GM19324 (cell line): ENCODE data around the gene NEB.

ENCODE experiments used
- ATAC-seq: cut with Tn5 transposase; IDR thresholded peaks from one replicate; pipeline ENCODE4 v1.9.1; 2021; ENCODE audit warnings: mild to moderate bottlenecking, moderate library complexity; ENCODE audit not compliant: unreplicated experiment, low FRiP score

NEB gene, protein sequence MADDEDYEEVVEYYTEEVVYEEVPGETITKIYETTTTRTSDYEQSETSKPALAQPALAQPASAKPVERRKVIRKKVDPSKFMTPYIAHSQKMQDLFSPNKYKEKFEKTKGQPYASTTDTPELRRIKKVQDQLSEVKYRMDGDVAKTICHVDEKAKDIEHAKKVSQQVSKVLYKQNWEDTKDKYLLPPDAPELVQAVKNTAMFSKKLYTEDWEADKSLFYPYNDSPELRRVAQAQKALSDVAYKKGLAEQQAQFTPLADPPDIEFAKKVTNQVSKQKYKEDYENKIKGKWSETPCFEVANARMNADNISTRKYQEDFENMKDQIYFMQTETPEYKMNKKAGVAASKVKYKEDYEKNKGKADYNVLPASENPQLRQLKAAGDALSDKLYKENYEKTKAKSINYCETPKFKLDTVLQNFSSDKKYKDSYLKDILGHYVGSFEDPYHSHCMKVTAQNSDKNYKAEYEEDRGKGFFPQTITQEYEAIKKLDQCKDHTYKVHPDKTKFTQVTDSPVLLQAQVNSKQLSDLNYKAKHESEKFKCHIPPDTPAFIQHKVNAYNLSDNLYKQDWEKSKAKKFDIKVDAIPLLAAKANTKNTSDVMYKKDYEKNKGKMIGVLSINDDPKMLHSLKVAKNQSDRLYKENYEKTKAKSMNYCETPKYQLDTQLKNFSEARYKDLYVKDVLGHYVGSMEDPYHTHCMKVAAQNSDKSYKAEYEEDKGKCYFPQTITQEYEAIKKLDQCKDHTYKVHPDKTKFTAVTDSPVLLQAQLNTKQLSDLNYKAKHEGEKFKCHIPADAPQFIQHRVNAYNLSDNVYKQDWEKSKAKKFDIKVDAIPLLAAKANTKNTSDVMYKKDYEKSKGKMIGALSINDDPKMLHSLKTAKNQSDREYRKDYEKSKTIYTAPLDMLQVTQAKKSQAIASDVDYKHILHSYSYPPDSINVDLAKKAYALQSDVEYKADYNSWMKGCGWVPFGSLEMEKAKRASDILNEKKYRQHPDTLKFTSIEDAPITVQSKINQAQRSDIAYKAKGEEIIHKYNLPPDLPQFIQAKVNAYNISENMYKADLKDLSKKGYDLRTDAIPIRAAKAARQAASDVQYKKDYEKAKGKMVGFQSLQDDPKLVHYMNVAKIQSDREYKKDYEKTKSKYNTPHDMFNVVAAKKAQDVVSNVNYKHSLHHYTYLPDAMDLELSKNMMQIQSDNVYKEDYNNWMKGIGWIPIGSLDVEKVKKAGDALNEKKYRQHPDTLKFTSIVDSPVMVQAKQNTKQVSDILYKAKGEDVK (N-terminal part only)

DNA sequence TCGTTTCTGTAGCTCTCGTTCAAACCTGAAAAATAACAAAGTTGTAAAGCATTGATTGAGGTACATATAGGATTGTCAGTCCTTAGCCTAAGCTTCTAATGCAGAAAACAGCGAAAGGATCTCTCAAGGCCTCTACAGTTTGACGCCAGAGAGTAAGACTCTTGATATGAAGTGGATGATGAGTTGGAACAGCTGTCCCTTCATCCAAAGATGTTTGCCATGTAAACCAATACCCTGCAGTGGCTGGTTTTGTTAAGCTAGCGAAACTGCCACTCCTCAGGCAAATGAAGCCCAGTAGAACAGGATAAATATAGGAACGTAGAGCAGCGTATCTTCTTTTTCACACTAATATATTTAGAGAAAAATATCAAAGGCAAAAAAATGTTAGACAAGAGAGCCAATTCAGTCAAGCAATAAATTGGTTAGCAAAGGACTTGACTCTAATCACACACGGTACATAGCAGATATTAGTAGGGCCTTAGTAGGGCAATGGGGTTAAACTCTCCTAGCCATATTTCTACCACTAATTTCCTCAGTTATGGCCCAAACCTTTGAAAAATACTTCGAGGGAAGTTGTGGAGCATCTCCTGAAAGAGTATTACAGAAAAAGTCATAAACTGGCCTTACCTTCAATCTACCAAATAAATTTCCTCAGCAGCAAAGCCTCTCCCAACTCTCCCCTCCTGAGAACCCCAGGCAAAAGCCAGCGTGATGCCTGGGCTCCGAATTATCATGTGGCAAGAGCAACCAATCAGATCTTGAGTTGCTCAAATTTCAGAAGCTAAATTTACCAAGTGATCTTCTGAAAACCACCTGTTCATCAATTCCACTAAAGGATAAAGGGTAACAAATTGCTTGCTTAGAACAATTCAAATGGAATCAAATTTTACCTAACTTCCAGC, at the start of gene NEB:
NEB (minus strand) TSS at position 706 of the 902 bp plus-strand sequence. CDS start 1,320 bp downstream, outside the sequence.
- no peak for ATAC-seq

DNA sequence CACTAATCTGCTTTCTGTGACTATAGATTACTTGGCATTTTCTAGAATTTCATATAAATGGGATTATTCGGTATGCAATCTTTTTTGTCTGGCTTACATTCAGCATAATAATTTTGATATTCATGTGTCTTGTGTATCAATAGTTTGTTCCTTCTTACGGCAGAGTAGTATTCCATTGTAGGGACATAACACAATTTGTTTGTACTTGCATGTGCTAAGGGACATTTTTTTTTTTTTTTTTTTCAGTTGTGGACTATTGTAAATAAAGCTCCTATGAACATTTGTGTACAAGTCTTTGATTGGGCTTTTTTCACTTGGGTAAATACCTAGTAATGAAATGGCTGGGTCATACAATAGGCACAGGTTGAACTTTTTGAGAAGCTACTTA, 48.9 kb upstream of the NEB start:
- no peak for ATAC-seq

DNA sequence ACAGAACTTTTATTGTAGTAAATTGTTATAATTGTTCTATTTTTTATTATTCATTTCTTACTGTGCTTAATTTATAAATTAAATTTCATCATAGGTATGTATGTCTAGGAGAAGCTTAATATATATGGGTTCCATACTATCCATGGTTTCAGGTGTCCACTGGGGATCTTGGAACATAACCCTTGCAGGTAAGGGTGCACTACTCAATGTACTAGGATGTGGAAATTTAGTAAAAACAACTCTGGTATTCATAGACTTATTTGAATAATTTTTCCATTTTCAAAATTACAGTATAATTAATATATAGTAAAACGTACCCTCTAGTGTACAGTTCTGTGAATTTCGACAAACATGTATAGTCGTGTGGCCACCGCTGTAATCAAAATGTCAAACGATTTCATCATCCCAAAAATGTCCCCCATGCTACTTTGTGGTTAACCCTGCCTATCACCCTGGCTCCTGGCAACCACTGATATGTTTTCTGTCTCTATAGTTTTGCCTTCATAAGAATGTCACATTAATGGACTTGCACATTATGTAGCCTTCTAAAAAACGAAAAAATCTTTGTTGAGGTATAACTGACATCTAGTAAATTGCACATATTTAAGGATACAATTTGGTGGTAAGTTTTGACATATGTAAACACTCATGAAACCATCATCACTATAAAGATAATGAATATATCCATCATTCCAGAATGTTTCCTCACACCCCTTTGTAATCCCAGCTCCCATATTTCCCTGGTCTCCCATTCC, 48.3 kb upstream of the NEB start:
- no peak for ATAC-seq

DNA sequence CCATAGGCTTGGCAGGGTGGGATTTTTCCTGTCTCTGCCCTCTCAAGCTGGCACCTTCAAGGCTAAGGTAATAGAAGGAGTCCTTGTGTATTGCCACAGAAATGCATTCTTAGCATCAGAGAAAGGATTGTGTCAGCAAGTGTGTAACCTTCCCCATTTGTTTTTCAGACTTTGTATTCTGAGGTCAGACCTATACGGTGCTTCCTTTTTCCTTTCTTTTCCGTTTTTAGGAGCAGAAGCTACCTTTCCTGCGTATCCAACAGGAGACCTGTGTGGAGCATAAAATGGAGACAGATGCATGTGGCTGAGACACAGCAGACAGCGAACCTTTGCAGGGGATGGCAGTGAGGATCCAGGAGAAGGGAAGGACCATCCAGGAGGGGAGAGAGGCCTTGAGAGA, 47.4 kb upstream of the NEB start:
- ATAC-seq, result no peak

DNA sequence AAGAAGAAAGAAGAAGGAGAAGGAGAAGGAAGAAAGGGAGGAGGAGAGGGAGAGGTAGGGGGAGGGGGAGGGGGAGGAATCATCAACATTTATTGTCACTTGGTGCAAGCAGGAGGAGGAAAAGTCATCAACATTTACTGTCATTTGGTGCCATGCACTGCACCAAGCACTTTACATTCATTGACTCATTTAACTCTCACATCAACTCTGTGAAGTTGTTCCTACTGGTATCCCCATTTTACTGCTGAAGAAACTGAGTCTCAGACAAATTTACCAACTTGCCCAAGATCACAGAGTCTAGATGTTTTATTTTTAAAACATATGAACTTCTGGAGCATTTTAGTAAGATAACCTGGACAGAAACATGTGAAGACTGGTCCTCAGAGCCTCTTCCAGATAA, 46.7 kb upstream of the NEB start:
- no peak for ATAC-seq

DNA sequence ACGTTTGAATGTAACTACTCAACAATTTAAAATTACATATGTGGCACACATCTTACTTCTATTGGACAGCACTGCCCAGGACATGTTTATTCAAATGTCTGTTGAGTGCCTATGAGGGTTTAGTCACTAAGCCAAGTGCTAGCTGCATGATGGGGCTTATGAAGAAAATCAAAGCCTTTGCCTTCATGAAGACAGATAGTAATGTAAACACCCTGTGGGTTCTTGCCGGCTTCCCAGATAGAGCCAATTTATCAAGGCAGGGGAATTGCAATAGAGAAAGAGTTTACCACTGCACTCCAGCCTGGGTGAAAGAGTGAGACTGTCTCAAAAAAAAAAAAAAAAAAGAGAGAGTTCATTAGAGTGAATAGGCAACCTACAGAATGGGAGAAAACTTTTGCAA, 43.7 kb upstream of the NEB start:
- no peak for ATAC-seq

DNA sequence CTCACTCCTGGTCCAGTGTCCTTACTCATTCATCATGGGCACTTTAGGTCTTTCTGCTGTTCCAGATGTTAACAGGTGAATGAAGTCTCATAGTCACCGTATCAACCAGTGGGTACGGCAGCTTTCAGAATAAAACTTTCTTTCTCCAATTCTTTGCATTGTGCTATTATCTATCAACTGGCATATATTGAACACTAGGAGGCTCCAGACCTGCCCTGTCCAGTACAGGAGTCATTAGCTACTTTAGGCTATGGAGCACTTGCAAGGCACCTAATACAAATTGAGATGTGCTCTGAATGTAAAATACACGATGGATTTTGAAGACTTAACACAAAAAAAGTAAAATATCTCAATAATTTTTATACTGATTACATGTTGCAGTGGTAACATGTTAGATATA, 43.2 kb upstream of the NEB start:
- ATAC-seq, result no peak

DNA sequence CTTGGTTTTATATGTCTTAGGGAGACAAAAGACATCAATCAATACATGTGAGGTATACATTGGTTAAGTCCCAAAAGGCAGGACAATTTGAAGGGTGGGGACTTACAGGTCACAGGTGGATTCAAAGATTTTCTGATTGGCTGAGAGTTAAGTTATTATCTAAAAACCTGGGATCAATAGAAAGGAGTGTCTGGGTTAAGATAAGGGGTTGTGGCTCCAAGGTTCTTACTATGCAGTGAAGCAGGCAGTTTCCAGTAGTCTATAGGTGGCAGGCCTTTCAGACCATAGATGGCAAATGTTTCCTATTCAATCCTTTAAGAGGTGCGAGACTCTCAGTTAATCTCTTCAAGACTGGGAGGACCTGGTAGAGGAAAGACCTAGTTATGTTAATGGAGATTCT, 42.1 kb upstream of the NEB start:
- ATAC-seq, result no peak

DNA sequence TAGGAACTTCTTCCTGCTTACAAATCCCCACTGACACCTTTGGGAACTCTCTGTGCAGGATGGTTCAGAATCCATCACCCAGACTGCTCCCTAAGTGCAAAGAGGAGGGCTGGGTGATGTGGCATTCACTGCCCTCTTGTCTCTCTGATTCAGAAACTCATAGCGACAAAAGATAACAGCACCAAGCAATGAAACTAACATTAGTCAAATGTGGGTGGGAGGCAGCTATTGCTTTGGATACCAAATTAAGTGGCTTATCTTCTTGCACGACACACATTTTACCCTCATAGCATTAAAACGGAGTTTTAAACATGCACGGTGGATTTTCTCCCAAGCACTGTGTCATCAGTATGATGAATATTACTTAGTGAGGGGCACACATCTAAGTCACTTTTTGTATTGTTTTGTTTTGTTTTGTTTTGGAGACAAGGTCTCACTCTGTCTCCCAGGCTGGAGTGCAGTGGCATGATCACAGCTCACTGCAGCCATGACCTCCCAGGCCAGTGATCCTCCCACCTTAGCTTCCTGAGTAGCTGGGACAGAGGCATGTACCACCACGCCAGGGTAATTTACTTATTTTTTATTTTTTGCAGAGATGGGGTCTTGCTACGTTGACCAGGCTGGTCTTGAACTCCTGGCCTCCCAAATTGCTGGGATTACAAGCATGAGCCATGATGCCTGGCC, 40.9 kb upstream of the NEB start:
- ATAC-seq, result no peak

DNA sequence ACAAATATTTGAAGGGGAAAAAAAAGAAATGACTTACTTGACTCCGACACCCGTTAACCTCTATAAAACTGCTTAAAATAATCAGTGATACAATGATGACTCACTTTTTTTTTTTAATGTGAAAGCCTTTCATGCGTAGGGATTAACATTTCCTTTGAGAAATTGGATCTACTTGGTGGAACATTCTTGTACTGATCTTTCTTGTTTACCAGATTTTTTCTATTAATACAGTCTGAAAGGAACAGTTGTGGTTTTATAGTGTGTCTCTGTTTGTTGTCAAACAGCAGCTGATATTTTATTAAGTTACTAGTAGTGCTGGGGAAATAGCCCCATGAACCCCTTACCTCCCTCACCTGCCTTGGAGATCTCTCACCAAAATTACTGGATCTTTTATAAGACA, 40.2 kb upstream of the NEB start:
- ATAC-seq, result no peak

DNA sequence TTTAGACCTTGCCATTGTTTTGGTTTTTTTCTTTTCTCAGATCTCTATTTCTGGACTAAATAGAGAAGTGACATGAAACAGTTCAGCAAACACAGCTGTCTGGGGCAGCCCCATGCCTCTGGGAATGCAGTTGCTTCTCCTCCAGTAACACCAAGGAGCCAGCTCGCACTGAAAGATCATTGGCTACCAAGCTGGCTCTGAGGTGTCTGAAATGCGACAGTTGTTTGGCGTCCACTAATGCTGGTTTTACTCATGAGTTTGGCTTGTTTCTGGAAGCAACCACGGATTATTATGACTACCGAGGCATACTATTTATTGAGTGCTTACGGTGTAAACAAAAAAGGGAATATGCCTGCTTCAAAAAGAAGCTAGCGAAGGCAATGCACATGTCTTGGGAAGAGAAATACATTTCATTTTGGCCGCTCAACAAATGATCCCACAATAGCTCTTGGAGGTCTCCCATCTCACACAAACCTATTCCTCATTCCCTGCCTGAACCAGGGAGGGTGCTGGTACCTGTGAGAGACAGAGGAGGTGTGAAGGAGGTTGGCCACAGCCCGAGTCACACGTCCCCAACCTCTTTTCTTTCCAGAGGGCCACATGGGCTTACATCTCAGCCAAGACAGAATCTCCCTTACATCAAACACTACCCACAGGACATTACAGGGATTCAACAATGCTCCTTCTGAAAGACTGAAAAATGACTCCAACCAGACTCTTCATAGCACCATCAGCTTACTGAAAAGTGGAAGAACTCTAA, 37.5 kb upstream of the NEB start:
- ATAC-seq, result peak; percentile 90

DNA sequence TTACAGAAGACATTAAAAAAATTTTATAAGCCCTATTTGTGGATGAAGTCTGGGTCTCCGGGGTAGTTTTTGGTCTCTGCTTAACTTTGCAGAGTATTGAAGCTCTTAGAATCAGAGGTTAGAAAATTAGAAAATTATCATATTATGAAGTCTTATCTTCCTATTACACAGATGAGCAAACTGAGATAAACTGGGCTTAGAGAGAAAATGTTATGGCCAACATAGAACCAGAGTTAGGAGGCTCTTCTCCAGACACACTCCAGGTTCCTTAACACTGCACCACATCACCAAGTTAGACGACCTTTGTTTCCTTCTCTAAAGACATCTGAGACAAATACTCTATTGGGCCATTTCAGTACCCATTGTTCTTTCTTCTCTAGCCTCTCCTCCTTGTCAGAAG, 36.7 kb upstream of the NEB start:
- no peak for ATAC-seq

DNA sequence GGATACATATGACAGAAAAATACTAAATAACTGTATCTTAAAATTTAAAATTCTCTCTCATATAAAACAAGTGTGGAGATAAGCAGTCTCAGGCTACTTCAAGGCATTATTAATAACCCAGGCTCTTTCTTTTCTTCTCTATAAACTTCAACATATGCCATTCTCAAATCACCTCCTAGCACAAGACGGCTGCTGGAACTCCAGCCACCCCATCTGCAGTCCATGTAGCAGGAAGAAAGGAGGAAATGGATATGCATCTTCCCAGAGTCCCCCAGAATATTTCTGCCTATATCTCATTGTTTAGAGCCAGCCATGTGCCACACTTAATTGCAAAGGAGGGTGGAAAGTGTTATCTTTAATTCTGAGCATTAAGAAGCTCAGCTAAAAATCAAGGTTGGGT, 35.3 kb upstream of the NEB start:
- no peak for ATAC-seq

DNA sequence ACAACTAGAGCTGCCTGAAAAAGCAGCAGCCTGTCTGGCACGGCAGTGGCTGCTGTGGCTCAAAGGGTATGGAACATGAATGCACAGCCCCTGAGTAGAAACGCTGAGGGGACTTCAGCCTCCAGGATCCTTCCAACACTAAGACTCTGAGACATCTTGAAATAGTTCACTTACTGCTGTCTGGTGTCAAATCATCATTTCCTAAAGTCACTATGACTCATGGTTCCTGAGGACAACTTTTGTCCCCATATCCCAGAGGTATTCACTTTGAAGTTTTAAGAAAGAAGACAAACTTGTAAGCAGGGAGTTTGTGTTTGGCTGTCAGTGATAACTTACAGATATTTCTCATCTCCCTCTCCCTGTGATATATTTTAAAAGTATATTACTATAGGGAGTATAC, 33.3 kb upstream of the NEB start:
- no peak for ATAC-seq

DNA sequence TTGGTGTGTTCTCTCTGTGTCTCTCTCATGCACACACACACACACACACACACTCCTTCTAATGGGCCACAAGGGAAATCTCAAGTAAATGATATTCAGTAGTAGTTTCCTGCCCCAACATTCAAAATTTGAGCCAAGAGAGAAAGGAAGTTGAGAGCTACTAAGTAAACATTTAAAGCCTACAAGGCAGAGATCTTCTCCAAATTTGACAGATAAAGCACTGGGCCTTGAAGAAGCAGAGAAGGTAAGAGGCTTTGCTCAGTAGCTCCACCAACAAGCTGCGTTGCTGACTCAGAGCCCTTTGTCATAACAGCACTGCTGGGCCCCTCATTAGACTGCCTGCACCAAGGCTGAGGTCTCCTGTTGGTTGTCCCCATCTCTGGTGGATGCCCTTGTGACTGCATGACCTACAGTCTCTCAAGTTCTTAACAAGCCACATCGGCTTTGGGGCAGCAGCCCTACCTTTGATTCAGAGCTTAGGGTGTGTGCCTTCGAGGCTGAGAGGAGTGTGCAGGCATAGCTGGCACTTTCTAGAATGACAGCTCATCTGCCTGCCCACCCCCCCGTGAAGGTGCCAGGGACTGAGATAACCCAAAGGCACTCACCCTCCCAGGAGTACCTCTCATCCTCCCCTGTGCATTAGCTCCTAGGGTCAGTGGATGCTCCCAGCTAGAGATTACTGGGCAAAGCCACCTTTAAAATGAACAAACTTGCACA, 32.3 kb upstream of the NEB start:
- peak; percentile 28 for ATAC-seq

DNA sequence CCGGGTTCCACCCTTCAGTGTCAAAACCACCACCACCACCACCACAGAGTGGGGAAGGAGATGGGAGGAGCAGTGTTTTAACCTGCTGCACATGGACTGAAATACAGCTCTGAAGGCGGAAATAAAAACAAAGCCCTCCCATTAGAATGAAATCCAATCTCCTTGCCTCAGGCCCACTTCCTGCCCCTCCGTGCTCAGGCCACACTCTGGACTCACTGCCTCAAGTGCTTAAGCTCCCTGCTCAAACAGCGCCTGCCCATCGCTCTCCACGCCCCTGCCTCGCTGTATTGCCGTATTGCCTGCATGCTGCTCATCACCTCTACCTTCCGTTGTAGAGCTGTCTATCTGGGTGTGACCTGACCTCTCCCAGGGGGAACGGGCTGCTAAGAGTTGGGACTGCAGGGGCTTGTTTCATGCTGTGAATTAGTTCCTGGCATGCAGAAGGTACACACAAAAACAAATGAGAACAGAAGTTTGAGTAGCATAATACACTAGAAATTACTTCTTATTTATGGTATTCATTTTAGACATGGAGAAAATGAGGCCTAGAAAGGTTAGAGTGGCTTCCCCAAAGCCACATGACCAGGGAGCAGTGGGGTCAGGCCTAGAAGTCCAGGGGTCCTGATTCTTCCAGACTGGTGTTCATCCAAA, 31.6 kb upstream of the NEB start:
- ATAC-seq, result peak; percentile 29

DNA sequence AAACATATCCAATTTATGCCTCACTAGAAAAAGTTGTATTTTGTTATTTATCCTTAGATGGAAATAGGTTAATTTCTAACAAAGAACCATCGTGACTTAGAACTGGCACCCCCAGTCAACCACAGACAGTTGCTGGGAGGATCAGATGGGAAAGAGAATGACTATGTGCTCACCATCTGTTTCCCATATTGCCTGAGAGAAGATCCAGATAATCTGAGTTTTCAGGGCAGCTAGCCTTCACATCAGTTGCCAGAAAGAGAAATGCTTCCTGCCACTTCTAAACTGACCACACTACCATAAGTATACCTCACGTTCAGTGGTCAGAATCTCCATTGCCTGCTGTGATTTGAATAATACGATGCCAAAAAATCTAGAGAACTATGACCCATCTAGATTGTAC, 28.4 kb upstream of the NEB start:
- ATAC-seq, result no peak
